WTC11 (cell line): ENCODE results near the gene FGF22. TPM values are rescaled to one million over a fixed set of nuclear protein-coding genes. Genes with fewer than 3 reads are reported as not detected.

ENCODE experiments used
- ATAC-seq: fragments of 200-7000 bp; cut with Tn5 transposase; 2 replicates; pipeline ENCODE4 v1.10.0; 2021; ENCODE audit warnings: mild to moderate bottlenecking, moderate library complexity
- CTCF ChIA-PET: fragments of 300-600 bp; sonication (Branson Sonifier 250); formaldehyde crosslinking; loops from one replicate; lab custom pipeline; 2021; ENCODE audit warnings: antibody characterized with exemption; lab: Charles Lee
- POLR2A ChIA-PET: fragments of 350-600 bp; sonication (Branson Sonifier 250); formaldehyde crosslinking; loops from one replicate; lab custom pipeline; 2021; ENCODE audit warnings: antibody characterized with exemption; lab: Charles Lee
- DNase-seq: peaks from one replicate; pipeline ENCODE4 v3.0.0; 2021; ENCODE audit warnings: low spot score
- H3K27ac Mint-ChIP-seq: 2 replicates; pipeline ENCODE4 v1.8.0; 2021; ENCODE audit warnings: mixed read lengths
- H3K27me3 Mint-ChIP-seq: 2 replicates; pipeline ENCODE4 v1.8.0; 2021; ENCODE audit warnings: low read depth, mild to moderate bottlenecking, moderate library complexity, mixed read lengths
- H3K36me3 Mint-ChIP-seq: 2 replicates; pipeline ENCODE4 v1.8.0; 2021; ENCODE audit warnings: mixed read lengths
- H3K4me1 Mint-ChIP-seq: 2 replicates; pipeline ENCODE4 v1.8.0; 2022; ENCODE audit warnings: mixed read lengths
- H3K4me3 Mint-ChIP-seq: 2 replicates; pipeline ENCODE4 v1.8.0; 2021; ENCODE audit warnings: mild to moderate bottlenecking, moderate library complexity, mixed read lengths
- H3K9me3 Mint-ChIP-seq: 2 replicates; pipeline ENCODE4 v1.8.0; 2021; ENCODE audit warnings: mixed read lengths
- ATF1 ChIP-seq: sonication (generic); formaldehyde crosslinking; IDR thresholded peaks from 2 replicates; pipeline ENCODE4 v1.8.1; 2023; ENCODE audit warnings: mild to moderate bottlenecking, moderate library complexity, missing genetic modification reagents
- E2F5 ChIP-seq: sonication (generic); formaldehyde crosslinking; IDR thresholded peaks from 2 replicates; pipeline ENCODE4 v1.8.1; 2022; ENCODE audit warnings: mild to moderate bottlenecking, moderate library complexity, missing genetic modification reagents
- ESRRA ChIP-seq: sonication (generic); formaldehyde crosslinking; IDR thresholded peaks from 2 replicates; pipeline ENCODE4 v1.8.1; 2022; ENCODE audit warnings: mild to moderate bottlenecking, missing genetic modification reagents, borderline replicate concordance
- FOXK1 ChIP-seq: sonication (generic); formaldehyde crosslinking; IDR thresholded peaks from 2 replicates; pipeline ENCODE4 v1.8.0; 2022; ENCODE audit warnings: mild to moderate bottlenecking, moderate library complexity, missing genetic modification reagents
- GABPB1 ChIP-seq: sonication (generic); formaldehyde crosslinking; IDR thresholded peaks from 2 replicates; pipeline ENCODE4 v1.8.1; 2023; ENCODE audit warnings: mild to moderate bottlenecking, missing genetic modification reagents
- GTF2I ChIP-seq: fragments of 250-450 bp; sonication (Bioruptor Pico); conservative IDR thresholded peaks from 2 replicates; pipeline ENCODE4 v1.4.0; 2021; ENCODE audit warnings: mild to moderate bottlenecking
- IRF2 ChIP-seq: sonication (generic); formaldehyde crosslinking; IDR thresholded peaks from 2 replicates; pipeline ENCODE4 v1.8.0; 2022; ENCODE audit warnings: low read depth, missing genetic modification reagents, borderline replicate concordance
- MYBL2 ChIP-seq: sonication (generic); formaldehyde crosslinking; IDR thresholded peaks from 2 replicates; pipeline ENCODE4 v1.8.1; 2023; ENCODE audit warnings: mild to moderate bottlenecking, moderate library complexity, missing genetic modification reagents
- NR2C2 ChIP-seq: sonication (generic); formaldehyde crosslinking; IDR thresholded peaks from 2 replicates; pipeline ENCODE4 v1.8.0; 2022; ENCODE audit warnings: mild to moderate bottlenecking, missing genetic modification reagents
- PRRX2 ChIP-seq: fragments of 250-450 bp; sonication (Bioruptor Pico); IDR thresholded peaks from 2 replicates; pipeline ENCODE4 v1.8.0; 2021; ENCODE audit warnings: mild to moderate bottlenecking
- SMAD4 ChIP-seq: sonication (generic); formaldehyde crosslinking; IDR thresholded peaks from 2 replicates; pipeline ENCODE4 v1.8.0; 2022; ENCODE audit warnings: mild to moderate bottlenecking, missing genetic modification reagents
- TCF7 ChIP-seq: sonication (generic); formaldehyde crosslinking; IDR thresholded peaks from 2 replicates; pipeline ENCODE4 v1.8.0; 2022; ENCODE audit warnings: mild to moderate bottlenecking, low read depth, missing genetic modification reagents, moderate library complexity
- TEAD1 ChIP-seq: sonication (generic); formaldehyde crosslinking; IDR thresholded peaks from 2 replicates; pipeline ENCODE4 v1.8.0; 2022; ENCODE audit warnings: mild to moderate bottlenecking, missing genetic modification reagents
- TEAD4 ChIP-seq: sonication (generic); formaldehyde crosslinking; IDR thresholded peaks from 2 replicates; pipeline ENCODE4 v1.8.0; 2022; ENCODE audit warnings: mild to moderate bottlenecking, missing genetic modification reagents
- ZNF138 ChIP-seq: sonication (generic); formaldehyde crosslinking; conservative IDR thresholded peaks from 2 replicates; pipeline ENCODE4 v1.8.1; 2022; ENCODE audit warnings: mild to moderate bottlenecking, moderate library complexity, missing genetic modification reagents
- ZNF219 ChIP-seq: sonication (generic); formaldehyde crosslinking; IDR thresholded peaks from 2 replicates; pipeline ENCODE4 v1.8.0; 2023; ENCODE audit warnings: missing genetic modification reagents, mild to moderate bottlenecking, borderline replicate concordance
- ZNF416 ChIP-seq: fragments of 250-450 bp; sonication (Bioruptor Pico); IDR thresholded peaks from 2 replicates; pipeline ENCODE4 v1.9.0; 2021; ENCODE audit warnings: mild to moderate bottlenecking, inconsistent platforms
- ZNF423 ChIP-seq: fragments of 250-450 bp; sonication (Bioruptor Pico); IDR thresholded peaks from 2 replicates; pipeline ENCODE4 v2.1.2; 2022; ENCODE audit warnings: mild to moderate bottlenecking, moderate library complexity
- total RNA-seq: library from RNA; stranded (reverse); gene quantifications from 3 replicates; pipeline ENCODE4 v1.2.3, GENCODE V29; 2021

FGF22 gene
- total RNA-seq, 1 experiment from 2014 or later: 1.6 TPM

- Mint-ChIP-seq H3K4me3 (no peak overlapping the region), H3K27ac (no peak overlapping the region)
- POLR2A ChIA-PET: no interaction called here
- ATAC-seq: no peak
- no peak for TF ChIP-seq TEAD1 (CRISPR knock-in tag)
- no peak for TF ChIP-seq PRRX2 (CRISPR knock-in tag)
- no peak for TF ChIP-seq MYBL2 (CRISPR knock-in tag)
- no peak for TF ChIP-seq SMAD4 (CRISPR knock-in tag)
- TF ChIP-seq, all 79 proteins: peak for 0
- H3K36me3 Mint-ChIP-seq: 0 out of 2 replicates have a peak, but pooled peaks cover 7% of the 10 kb centered on the region
- DNase-seq: no peak
- CTCF ChIA-PET: no interaction called here
- H3K27me3 Mint-ChIP-seq: peaks cover 26% of the 10 kb centered on the region
- H3K4me1 Mint-ChIP-seq: peaks cover 17% of the 10 kb centered on the region
- peaks cover 4% of the 10 kb centered on the region; the same call in 1 of the 2 replicates for H3K9me3 Mint-ChIP-seq
These were observed 4.6 kb upstream of the FGF22 start for GRCh38 chr19:634975-635652.

- peak overlapping the region; percentile 76 for H3K4me3 Mint-ChIP-seq
- H3K9me3 Mint-ChIP-seq: peaks cover 4% of the 10 kb centered on the region; the same call in 1 of the 2 replicates
- ATAC-seq: no peak
- peaks cover 26% of the 10 kb centered on the region for H3K27me3 Mint-ChIP-seq
- DNase-seq: no peak
- CTCF ChIA-PET: no interaction called here
- POLR2A ChIA-PET: no interaction called here
- no peaks in the 10 kb centered on the region for H3K36me3 Mint-ChIP-seq
- TF ChIP-seq FOXK1 (CRISPR knock-in tag) (no peak), ZNF416 (CRISPR knock-in tag) (no peak), ZNF138 (CRISPR knock-in tag) (no peak), GABPB1 (CRISPR knock-in tag) (no peak)
- TF ChIP-seq, all 79 proteins: peak for 0
- Mint-ChIP-seq H3K4me1 (peaks cover 8% of the 10 kb centered on the region), H3K27ac (no peak overlapping the region)
These were observed 800 bp upstream of the FGF22 start for GRCh38 chr19:638906-639252.

GRCh38 chr19:640161-640558 is 481 bp downstream of the FGF22 start:
- Mint-ChIP-seq H3K36me3 (no peaks in the 10 kb centered on the region; the same call in 1 of the 2 replicates), H3K4me1 (peaks cover 4% of the 10 kb centered on the region), H3K9me3 (peaks cover 4% of the 10 kb centered on the region; the same call in 1 of the 2 replicates), H3K4me3 (peak overlapping the region; percentile 43), H3K27me3 (peaks cover 26% of the 10 kb centered on the region), H3K27ac (no peak overlapping the region)
- POLR2A ChIA-PET: no interaction called here
- CTCF ChIA-PET: no interaction called here
- ATAC-seq (no peak), DNase-seq (no peak)
- no peak for TF ChIP-seq ESRRA (CRISPR knock-in tag)
- TF ChIP-seq NR2C2 (CRISPR knock-in tag): no peak
- 0 out of 2 replicates have a peak, but pooled peaks have one; percentile 59 for TF ChIP-seq GTF2I (CRISPR knock-in tag)
- no peak for TF ChIP-seq IRF2 (CRISPR knock-in tag)
- TF ChIP-seq E2F5 (CRISPR knock-in tag): no peak
- no peak for TF ChIP-seq ATF1 (CRISPR knock-in tag)
- TF ChIP-seq TEAD4: no peak
- TF ChIP-seq TCF7 (CRISPR knock-in tag): no peak

GRCh38 chr19:640606-641189 is 1.0 kb downstream of the FGF22 start:
- H3K4me1 Mint-ChIP-seq: peaks cover 4% of the 10 kb centered on the region
- DNase-seq (no peak), ATAC-seq (no peak)
- 0 out of 2 replicates have a peak, but pooled peaks have one; percentile 43 for TF ChIP-seq E2F5 (CRISPR knock-in tag)
- TF ChIP-seq ZNF423 (CRISPR knock-in tag): no peak
- no peak for TF ChIP-seq ZNF219 (CRISPR knock-in tag)
- H3K4me3 Mint-ChIP-seq: peak overlapping the region; percentile 43; the same call in 1 of the 2 replicates
- peaks cover 4% of the 10 kb centered on the region; the same call in 1 of the 2 replicates for H3K9me3 Mint-ChIP-seq
- H3K36me3 Mint-ChIP-seq: no peaks in the 10 kb centered on the region; the same call in 1 of the 2 replicates
- H3K27me3 Mint-ChIP-seq: peaks cover 26% of the 10 kb centered on the region
- POLR2A ChIA-PET: no interaction called here
- no peak overlapping the region for H3K27ac Mint-ChIP-seq
- CTCF ChIA-PET: interaction anchor here (0.6 to 0.8 kb wide), 2 partner anchors 26 to 134 kb away, joined by 3 to 5 read pairs; no protein-coding TSS in a partner anchor
